Astrocyte (in vitro differentiated cells and primary cell): Measurements from ENCODE around the gene GNRHR. TPM values are rescaled to one million over a fixed set of nuclear protein-coding genes. Genes with fewer than 3 reads are reported as not detected.

Source experiments
- DNase-seq: peaks from one replicate; pipeline ENCODE4 v3.0.0-alpha.2; 2010; ENCODE audit warnings: low read depth
- FAIRE-seq: peaks from 2 replicates; lab custom pipeline; 2011; peaks lifted over from hg19 to GRCh38; lab: Jason Lieb, UNC
- H2AFZ ChIP-seq: 2 replicates; pipeline ENCODE4 v1.6.0; 2012; ENCODE audit warnings: low read depth, low read length, inconsistent platforms
- H3K27ac ChIP-seq: 2 replicates; pipeline ENCODE4 v1.5.1; 2011; ENCODE audit warnings: low read depth, low read length, inconsistent platforms
- H3K27me3 ChIP-seq: 2 replicates; pipeline ENCODE4 v1.6.0; 2011; ENCODE audit warnings: low read length, inconsistent platforms; ENCODE audit not compliant: insufficient read depth
- H3K36me3 ChIP-seq: 2 replicates; pipeline ENCODE4 v1.5.1; 2011; ENCODE audit warnings: low read length, inconsistent platforms; ENCODE audit not compliant: insufficient read depth
- H3K4me1 ChIP-seq: 2 replicates; pipeline ENCODE4 v1.5.1; 2011; ENCODE audit warnings: low read length, inconsistent platforms; ENCODE audit not compliant: insufficient read depth
- H3K4me2 ChIP-seq: 2 replicates; pipeline ENCODE4 v1.6.0; 2012; ENCODE audit warnings: low read length, inconsistent platforms
- H3K4me3 ChIP-seq: 2 replicates; pipeline ENCODE4 v1.5.1; 2011; ENCODE audit warnings: low read depth, mild to moderate bottlenecking, low read length, inconsistent platforms; ENCODE audit not compliant: insufficient read depth
- H3K79me2 ChIP-seq: 2 replicates; pipeline ENCODE4 v1.6.0; 2012; ENCODE audit warnings: mild to moderate bottlenecking, low read length, inconsistent platforms; ENCODE audit not compliant: insufficient read depth
- H3K9ac ChIP-seq: 2 replicates; pipeline ENCODE4 v1.6.0; 2012; ENCODE audit warnings: mild to moderate bottlenecking, low read length, inconsistent platforms
- H3K9me3 ChIP-seq: 2 replicates; pipeline ENCODE4 v1.5.1; 2012; ENCODE audit warnings: low read depth, mild to moderate bottlenecking, low read length, inconsistent platforms; ENCODE audit not compliant: insufficient read depth
- H4K20me1 ChIP-seq: 2 replicates; pipeline ENCODE4 v1.6.0; 2012; ENCODE audit warnings: low read length, inconsistent platforms; ENCODE audit not compliant: insufficient read depth
- H3K27ac Mint-ChIP-seq: one replicate; pipeline ENCODE4 v1.8.0; 2021; ENCODE audit warnings: mild to moderate bottlenecking, mixed read lengths; ENCODE audit not compliant: unreplicated experiment
- H3K27me3 Mint-ChIP-seq: one replicate; pipeline ENCODE4 v1.8.0; 2021; ENCODE audit warnings: low read depth, mixed read lengths; ENCODE audit not compliant: unreplicated experiment
- H3K36me3 Mint-ChIP-seq: one replicate; pipeline ENCODE4 v1.8.0; 2021; ENCODE audit warnings: low read depth, mixed read lengths; ENCODE audit not compliant: unreplicated experiment
- H3K4me1 Mint-ChIP-seq: one replicate; pipeline ENCODE4 v1.8.0; 2021; ENCODE audit warnings: low read depth, mixed read lengths; ENCODE audit not compliant: unreplicated experiment
- H3K4me3 Mint-ChIP-seq: one replicate; pipeline ENCODE4 v1.8.0; 2021; ENCODE audit warnings: mild to moderate bottlenecking, moderate library complexity, mixed read lengths; ENCODE audit not compliant: unreplicated experiment
- H3K9me3 Mint-ChIP-seq: one replicate; pipeline ENCODE4 v1.8.0; 2021; ENCODE audit warnings: mild to moderate bottlenecking, mixed read lengths; ENCODE audit not compliant: unreplicated experiment
- EZH2 ChIP-seq: IDR thresholded peaks from 2 replicates; pipeline ENCODE4 v1.6.1; 2012; ENCODE audit warnings: mild to moderate bottlenecking, low read length, inconsistent platforms; ENCODE audit not compliant: insufficient read depth
- total RNA-seq: library from RNA; stranded (reverse); gene quantifications from 2 replicates; pipeline ENCODE4 v1.2.1, GENCODE V29; 2021
- TF ChIP-seq, protein P1 (sequence below): IDR thresholded peaks from 2 replicates; pipeline ENCODE4 v1.5.1; 2011; ENCODE audit warnings: low read depth, mild to moderate bottlenecking, inconsistent platforms, low read length, moderate library complexity; ENCODE audit not compliant: insufficient read depth

Gene GNRHR
- total RNA-seq, 1 donor from 2014 or later = not detected

DNA sequence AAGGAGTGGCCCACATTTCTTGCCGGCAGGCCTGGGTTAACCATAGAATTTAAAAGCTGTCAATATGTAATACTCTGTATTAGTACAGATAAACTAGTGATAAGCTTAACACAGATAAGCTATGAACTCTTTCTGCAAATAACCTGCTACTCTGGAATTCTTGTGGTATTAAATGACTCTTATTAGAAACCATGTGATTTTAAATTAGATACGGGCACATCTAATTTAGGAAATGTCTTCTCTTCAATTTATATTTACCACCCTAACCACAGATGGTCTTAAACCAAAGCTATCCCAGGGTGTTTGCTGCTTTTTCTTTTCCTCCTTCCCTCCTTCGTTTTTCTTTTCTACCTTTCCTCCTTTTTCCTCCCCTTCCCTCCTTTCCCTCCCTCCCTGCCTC, 4.9 kb downstream of the GNRHR start:
- no peaks in the 10 kb centered on the region for H3K27me3 Mint-ChIP-seq
- no peaks in the 10 kb centered on the region for H3K9me3 Mint-ChIP-seq
- Histone ChIP-seq H3K4me1 (peaks cover 5% of the 10 kb centered on the region), H3K4me2 (no peak overlapping the region), H3K9me3 (no peaks in the 10 kb centered on the region), H3K36me3 (no peaks in the 10 kb centered on the region), H3K9ac (no peak overlapping the region), H3K27ac (no peak overlapping the region), H3K4me3 (no peak overlapping the region), H4K20me1 (no peaks in the 10 kb centered on the region), H3K79me2 (no peaks in the 10 kb centered on the region), H2AFZ (no peak overlapping the region), H3K27me3 (no peaks in the 10 kb centered on the region)
- H3K36me3 Mint-ChIP-seq = no peaks in the 10 kb centered on the region
- no peak overlapping the region for H3K27ac Mint-ChIP-seq
- no peak for TF ChIP-seq EZH2
- TF ChIP-seq, protein P1, sequence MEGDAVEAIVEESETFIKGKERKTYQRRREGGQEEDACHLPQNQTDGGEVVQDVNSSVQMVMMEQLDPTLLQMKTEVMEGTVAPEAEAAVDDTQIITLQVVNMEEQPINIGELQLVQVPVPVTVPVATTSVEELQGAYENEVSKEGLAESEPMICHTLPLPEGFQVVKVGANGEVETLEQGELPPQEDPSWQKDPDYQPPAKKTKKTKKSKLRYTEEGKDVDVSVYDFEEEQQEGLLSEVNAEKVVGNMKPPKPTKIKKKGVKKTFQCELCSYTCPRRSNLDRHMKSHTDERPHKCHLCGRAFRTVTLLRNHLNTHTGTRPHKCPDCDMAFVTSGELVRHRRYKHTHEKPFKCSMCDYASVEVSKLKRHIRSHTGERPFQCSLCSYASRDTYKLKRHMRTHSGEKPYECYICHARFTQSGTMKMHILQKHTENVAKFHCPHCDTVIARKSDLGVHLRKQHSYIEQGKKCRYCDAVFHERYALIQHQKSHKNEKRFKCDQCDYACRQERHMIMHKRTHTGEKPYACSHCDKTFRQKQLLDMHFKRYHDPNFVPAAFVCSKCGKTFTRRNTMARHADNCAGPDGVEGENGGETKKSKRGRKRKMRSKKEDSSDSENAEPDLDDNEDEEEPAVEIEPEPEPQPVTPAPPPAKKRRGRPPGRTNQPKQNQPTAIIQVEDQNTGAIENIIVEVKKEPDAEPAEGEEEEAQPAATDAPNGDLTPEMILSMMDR = no peak
- FAIRE-seq = no peak
- H3K4me1 Mint-ChIP-seq = peaks cover 16% of the 10 kb centered on the region
- DNase-seq = no peak
- no peak overlapping the region for H3K4me3 Mint-ChIP-seq

DNA sequence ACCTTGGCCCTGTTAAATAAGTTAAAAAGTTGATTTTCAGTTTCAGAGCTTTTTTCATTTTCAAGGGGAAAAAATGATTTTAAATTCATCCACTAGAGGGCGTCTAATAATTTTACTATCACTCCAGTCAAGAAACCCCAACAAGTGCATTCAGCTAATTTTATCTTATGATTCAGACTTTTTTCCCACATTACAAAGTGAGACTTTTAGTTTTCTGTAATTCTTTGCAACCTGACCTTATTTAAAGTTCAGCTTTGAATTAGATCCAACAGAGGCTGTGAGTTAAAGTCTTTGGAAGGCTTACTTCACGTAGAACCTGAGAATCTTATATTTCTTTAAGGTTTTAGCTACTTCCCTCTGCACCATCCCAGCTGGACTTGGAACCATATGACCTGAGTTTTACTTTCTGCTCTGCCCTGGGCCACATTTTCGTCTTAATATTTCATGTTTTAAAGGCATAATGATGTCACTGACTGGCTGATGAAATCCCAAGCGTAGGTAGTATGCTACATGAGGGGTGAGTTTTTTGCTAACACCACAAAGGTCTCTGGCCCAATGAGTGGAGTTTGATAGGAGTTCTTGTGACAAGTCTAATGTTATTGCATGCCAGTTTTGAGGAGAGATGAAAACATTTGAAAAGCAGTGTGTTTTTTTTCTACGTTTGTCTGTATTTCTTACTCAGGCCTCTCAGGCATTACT, 7.2 kb downstream of the GNRHR start:
- peak overlapping the region; percentile 49 for H3K27ac Mint-ChIP-seq
- no peak overlapping the region for H3K4me3 Mint-ChIP-seq
- DNase-seq (peak; percentile 48), FAIRE-seq (no peak)
- Histone ChIP-seq H3K9ac (no peak overlapping the region), H3K4me2 (no peak overlapping the region), H3K4me3 (no peak overlapping the region), H3K27ac (no peak overlapping the region), H2AFZ (no peak overlapping the region), H3K79me2 (no peaks in the 10 kb centered on the region), H4K20me1 (no peaks in the 10 kb centered on the region), H3K4me1 (peaks cover 6% of the 10 kb centered on the region), H3K27me3 (no peaks in the 10 kb centered on the region), H3K9me3 (no peaks in the 10 kb centered on the region), H3K36me3 (no peaks in the 10 kb centered on the region)
- no peaks in the 10 kb centered on the region for H3K9me3 Mint-ChIP-seq
- H3K36me3 Mint-ChIP-seq = no peaks in the 10 kb centered on the region
- H3K4me1 Mint-ChIP-seq = peaks cover 16% of the 10 kb centered on the region
- no peak for TF ChIP-seq EZH2
- TF ChIP-seq, protein P1 = peak; percentile 60
- H3K27me3 Mint-ChIP-seq = no peaks in the 10 kb centered on the region

DNA sequence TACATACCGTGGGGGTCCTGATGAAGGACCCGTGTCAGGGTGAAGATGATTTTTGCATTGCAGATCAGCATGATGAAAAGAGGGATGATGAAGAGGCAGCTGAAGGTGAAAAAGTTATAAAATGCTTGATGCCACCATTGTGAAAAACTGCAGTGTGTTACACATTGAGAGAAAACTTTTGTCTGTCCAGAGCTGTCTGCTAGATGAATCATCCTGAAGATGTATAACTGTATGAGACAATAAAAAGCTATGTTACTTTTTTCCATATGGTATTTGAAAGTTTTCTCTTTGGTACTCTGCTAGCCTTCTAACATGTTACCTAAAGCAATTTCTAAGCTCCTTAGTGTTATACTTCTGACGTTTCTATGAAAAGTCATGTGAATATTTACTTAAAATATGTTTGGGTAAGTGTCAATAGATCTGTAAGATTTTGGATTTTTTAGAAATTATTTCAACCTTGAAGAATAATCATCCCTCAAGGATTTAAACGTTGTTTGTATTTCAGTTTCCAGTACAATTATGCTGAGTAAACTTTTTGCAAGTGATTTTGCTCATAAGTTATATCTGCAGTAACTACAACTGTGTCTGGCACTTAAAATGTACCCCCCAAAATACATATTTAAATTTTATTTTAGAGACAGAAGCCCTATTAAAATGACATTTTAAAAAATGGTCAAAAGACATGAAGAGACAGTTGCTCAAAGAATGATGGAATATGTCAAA, 9.5 kb downstream of the GNRHR start:
- Histone ChIP-seq H4K20me1 (no peaks in the 10 kb centered on the region), H3K79me2 (no peaks in the 10 kb centered on the region), H3K4me1 (peaks cover 4% of the 10 kb centered on the region), H3K27me3 (no peaks in the 10 kb centered on the region), H3K4me2 (peak overlapping the region; percentile 44), H3K9me3 (no peaks in the 10 kb centered on the region), H3K27ac (peak overlapping the region; percentile 10), H3K4me3 (no peak overlapping the region), H3K36me3 (no peaks in the 10 kb centered on the region), H2AFZ (no peak overlapping the region), H3K9ac (no peak overlapping the region)
- Mint-ChIP-seq H3K36me3 (no peaks in the 10 kb centered on the region), H3K4me1 (peaks cover 16% of the 10 kb centered on the region), H3K4me3 (no peak overlapping the region), H3K27ac (peak overlapping the region; percentile 62), H3K9me3 (no peaks in the 10 kb centered on the region), H3K27me3 (no peaks in the 10 kb centered on the region)
- FAIRE-seq (no peak), DNase-seq (peak; percentile 43)
- TF ChIP-seq, protein P1 = no peak
- no peak for TF ChIP-seq EZH2
